K562 (cell line): ENCODE results near the gene PFDN2. TPM values are rescaled to one million over a fixed set of nuclear protein-coding genes. Genes with fewer than 3 reads are reported as not detected.
A peak's percentile ranks its signal among the peaks of the same experiment; 100 is the strongest.

Experiments used
- ASH1L ChIP-seq: fragments of 450-650 bp; IDR thresholded peaks from 2 replicates; pipeline ENCODE4 v1.6.1; 2018; ENCODE audit warnings: borderline replicate concordance, mild to moderate bottlenecking, low read depth; ENCODE audit not compliant: partially characterized antibody
- GTF2F1 ChIP-seq: IDR thresholded peaks from 2 replicates; pipeline ENCODE4 v1.6.1; 2011; ENCODE audit warnings: low read depth, low read length, improper control_type of control experiment
- HDAC1 ChIP-seq, 2 experiments: fragments of 450-650 bp; IDR thresholded peaks; 2 replicates each; pipeline ENCODE4 v1.6.1; 2016 to 2017; ENCODE audit warnings: inconsistent platforms in 1 of 2, mild to moderate bottlenecking in 1 of 2, moderate library complexity in 1 of 2
- HNRNPL ChIP-seq: fragments of 200-400 bp; formaldehyde crosslinking; IDR thresholded peaks from 2 replicates; pipeline ENCODE4 v1.6.1; 2017; ENCODE audit warnings: low read depth, mild to moderate bottlenecking, low read length
- RNF2 ChIP-seq: sonication (generic); IDR thresholded peaks from 2 replicates; pipeline ENCODE4 v1.6.1; 2016
- SLC30A9 ChIP-seq: fragments of 250-450 bp; sonication (Bioruptor Pico); IDR thresholded peaks from 2 replicates; pipeline ENCODE4 v1.8.0; 2022; ENCODE audit warnings: mild to moderate bottlenecking, moderate library complexity
- SMAD1 ChIP-seq: fragments of 150-350 bp; IDR thresholded peaks from 2 replicates; pipeline ENCODE4 v1.6.1; 2014; ENCODE audit warnings: low read length, low read depth; ENCODE audit not compliant: partially characterized antibody
- YBX1 ChIP-seq: fragments of 450-650 bp; IDR thresholded peaks from 2 replicates; pipeline ENCODE4 v1.7.1; 2016; ENCODE audit warnings: mild to moderate bottlenecking
- ZBTB7A ChIP-seq: IDR thresholded peaks from 2 replicates; pipeline ENCODE4 v1.6.1; 2011; ENCODE audit warnings: low read depth, mild to moderate bottlenecking, low read length, moderate library complexity, borderline replicate concordance; ENCODE audit not compliant: control insufficient read depth
- ZNF134 ChIP-seq: fragments of 250-450 bp; sonication (Bioruptor Pico); conservative IDR thresholded peaks from 2 replicates; pipeline ENCODE4 v1.4.0; 2020
- ZNF217 ChIP-seq: sonication (generic); formaldehyde crosslinking; IDR thresholded peaks from 2 replicates; pipeline ENCODE4 v1.8.0; 2022; ENCODE audit warnings: mild to moderate bottlenecking, missing genetic modification reagents
- ZNF24 ChIP-seq: fragments of 450-650 bp; IDR thresholded peaks from 2 replicates; pipeline ENCODE4 v1.6.1; 2016
- polyA plus RNA-seq, 8 experiments: library from polyadenylated mRNA; depleted of rRNA in 4 of 8; stranded (reverse) in 5 of 8; unstranded in 3 of 8; fragments of >200 nt; fragmentation: Nextera tagmentation in 2 of 8; fragmentation: Illumina TruSeq in 1 of 8; extraction: Ambion mirVana in 2 of 8; extraction: Trizol in 1 of 8; gene quantifications; 2 replicates each; pipeline versions ENCODE4 v1.2.1 to v1.2.3, GENCODE V29; 2011 to 2014; ENCODE audit warnings: inconsistent platforms in 1 of 8, missing spikeins in 1 of 8
- total RNA-seq, 7 experiments: library from RNA; depleted of rRNA in 6 of 7; stranded (reverse); fragments of >200 nt in 6 of 7; fragmentation: Illumina TruSeq in 2 of 7; extraction: Trizol in 2 of 7; gene quantifications; 2 replicates each; pipeline versions ENCODE4 v1.2.1 to v1.2.3, GENCODE V29; 2011 to 2021; ENCODE audit warnings: low replicate concordance in 1 of 7
- TF ChIP-seq, protein P1 (sequence below): fragments of 450-650 bp; IDR thresholded peaks from one replicate; pipeline ENCODE4 v1.6.1; 2018; ENCODE audit warnings: mild to moderate bottlenecking, moderate library complexity; ENCODE audit not compliant: partially characterized antibody
- TF ChIP-seq, protein P2 (sequence below), 2 experiments: IDR thresholded peaks; 2 replicates each; pipeline ENCODE4 v1.6.1; 2012; ENCODE audit warnings: improper control_type of control experiment in 2 of 2, low read depth in 2 of 2, low read length in 2 of 2, borderline replicate concordance in 1 of 2
- TF ChIP-seq, protein P3 (sequence below): fragments of 450-650 bp; IDR thresholded peaks from 2 replicates; pipeline ENCODE4 v1.6.1; 2018; ENCODE audit not compliant: partially characterized antibody
- TF ChIP-seq, protein P4 (sequence below): sonication (generic); formaldehyde crosslinking; IDR thresholded peaks from 2 replicates; pipeline ENCODE4 v1.8.0; 2023; ENCODE audit warnings: mild to moderate bottlenecking, missing genetic modification reagents

The PFDN2 gene
- total and polyA plus RNA-seq, 9 of the 15 experiments (the other 6 are each of a cell fraction or from before 2014, with no cell fraction given), result 50.2 to 361 (median 144) TPM

DNA sequence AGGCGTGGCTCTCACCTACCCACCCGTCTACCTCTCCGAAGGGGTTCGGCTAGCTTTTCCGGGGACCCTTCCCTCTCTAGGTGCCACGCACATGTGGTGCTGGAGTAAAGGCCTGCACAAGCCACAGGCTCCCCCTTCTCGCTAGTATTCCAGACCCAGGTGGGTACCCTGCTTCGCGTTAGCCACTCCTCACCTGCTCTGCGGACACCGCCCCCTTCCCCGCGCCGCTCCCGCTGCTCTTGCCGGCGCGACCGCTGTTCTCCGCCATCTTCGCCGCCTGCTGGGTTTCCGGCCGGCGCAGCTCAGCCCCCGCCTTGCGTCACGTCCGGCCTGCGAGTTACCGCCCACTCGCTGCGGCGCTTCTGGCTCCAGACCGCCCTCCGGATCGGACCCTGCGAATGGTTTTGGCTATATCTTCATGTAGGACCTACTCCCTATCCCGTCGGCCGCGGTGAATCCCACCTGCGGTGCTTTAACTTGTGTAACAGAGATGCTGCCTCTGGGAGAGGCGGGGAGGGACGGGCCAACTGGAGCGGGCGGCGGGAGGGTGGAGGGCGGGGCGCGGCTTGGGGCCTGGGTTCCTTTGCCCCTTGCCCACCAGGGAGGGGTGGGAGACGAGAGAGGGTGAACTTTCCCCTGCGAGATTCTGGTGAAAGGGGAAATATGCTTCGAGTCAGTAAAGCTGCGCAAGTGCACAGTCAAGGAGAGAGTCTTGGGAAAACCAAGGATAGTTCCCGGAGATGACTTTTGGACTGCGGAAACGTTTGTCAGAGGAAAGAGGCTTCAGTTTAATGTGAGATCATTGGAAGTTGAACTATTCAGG is at the start of gene PFDN2, which contains the start of gene NIT1 (continued):
- TF ChIP-seq SMAD1 (peak; percentile 73), SLC30A9 (CRISPR knock-in tag) (no peak), ZNF134 (CRISPR knock-in tag) (no peak), HNRNPL (no peak), ZNF217 (CRISPR knock-in tag) (no peak), ZBTB7A (peak; percentile 44; the same call in 1 of the 2 replicates), RNF2 (no peak; the same call in 1 of the 2 replicates), ZNF24 (no peak), GTF2F1 (peak; percentile 64; the same call in 1 of the 2 replicates), HDAC1 (IDR thresholded peaks at IDR 0.05) (peak in 1 of 2 experiments; percentile 95; a peak in 2 of 4 replicates), ASH1L (no peak), YBX1 (no peak)
- TF ChIP-seq, protein P1, sequence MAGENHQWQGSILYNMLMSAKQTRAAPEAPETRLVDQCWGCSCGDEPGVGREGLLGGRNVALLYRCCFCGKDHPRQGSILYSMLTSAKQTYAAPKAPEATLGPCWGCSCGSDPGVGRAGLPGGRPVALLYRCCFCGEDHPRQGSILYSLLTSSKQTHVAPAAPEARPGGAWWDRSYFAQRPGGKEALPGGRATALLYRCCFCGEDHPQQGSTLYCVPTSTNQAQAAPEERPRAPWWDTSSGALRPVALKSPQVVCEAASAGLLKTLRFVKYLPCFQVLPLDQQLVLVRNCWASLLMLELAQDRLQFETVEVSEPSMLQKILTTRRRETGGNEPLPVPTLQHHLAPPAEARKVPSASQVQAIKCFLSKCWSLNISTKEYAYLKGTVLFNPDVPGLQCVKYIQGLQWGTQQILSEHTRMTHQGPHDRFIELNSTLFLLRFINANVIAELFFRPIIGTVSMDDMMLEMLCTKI, result no peak
- TF ChIP-seq, protein P2, sequence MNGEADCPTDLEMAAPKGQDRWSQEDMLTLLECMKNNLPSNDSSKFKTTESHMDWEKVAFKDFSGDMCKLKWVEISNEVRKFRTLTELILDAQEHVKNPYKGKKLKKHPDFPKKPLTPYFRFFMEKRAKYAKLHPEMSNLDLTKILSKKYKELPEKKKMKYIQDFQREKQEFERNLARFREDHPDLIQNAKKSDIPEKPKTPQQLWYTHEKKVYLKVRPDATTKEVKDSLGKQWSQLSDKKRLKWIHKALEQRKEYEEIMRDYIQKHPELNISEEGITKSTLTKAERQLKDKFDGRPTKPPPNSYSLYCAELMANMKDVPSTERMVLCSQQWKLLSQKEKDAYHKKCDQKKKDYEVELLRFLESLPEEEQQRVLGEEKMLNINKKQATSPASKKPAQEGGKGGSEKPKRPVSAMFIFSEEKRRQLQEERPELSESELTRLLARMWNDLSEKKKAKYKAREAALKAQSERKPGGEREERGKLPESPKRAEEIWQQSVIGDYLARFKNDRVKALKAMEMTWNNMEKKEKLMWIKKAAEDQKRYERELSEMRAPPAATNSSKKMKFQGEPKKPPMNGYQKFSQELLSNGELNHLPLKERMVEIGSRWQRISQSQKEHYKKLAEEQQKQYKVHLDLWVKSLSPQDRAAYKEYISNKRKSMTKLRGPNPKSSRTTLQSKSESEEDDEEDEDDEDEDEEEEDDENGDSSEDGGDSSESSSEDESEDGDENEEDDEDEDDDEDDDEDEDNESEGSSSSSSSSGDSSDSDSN (IDR thresholded peaks at IDR 0.05; ENCODE audit: borderline replicate concordance in 1 of 2, low read depth in 2 of 2, low read length in 2 of 2), result 0 out of 4 replicates have a peak, but pooled peaks of 1 of the 2 experiments have one; percentile 24
- TF ChIP-seq, protein P3, sequence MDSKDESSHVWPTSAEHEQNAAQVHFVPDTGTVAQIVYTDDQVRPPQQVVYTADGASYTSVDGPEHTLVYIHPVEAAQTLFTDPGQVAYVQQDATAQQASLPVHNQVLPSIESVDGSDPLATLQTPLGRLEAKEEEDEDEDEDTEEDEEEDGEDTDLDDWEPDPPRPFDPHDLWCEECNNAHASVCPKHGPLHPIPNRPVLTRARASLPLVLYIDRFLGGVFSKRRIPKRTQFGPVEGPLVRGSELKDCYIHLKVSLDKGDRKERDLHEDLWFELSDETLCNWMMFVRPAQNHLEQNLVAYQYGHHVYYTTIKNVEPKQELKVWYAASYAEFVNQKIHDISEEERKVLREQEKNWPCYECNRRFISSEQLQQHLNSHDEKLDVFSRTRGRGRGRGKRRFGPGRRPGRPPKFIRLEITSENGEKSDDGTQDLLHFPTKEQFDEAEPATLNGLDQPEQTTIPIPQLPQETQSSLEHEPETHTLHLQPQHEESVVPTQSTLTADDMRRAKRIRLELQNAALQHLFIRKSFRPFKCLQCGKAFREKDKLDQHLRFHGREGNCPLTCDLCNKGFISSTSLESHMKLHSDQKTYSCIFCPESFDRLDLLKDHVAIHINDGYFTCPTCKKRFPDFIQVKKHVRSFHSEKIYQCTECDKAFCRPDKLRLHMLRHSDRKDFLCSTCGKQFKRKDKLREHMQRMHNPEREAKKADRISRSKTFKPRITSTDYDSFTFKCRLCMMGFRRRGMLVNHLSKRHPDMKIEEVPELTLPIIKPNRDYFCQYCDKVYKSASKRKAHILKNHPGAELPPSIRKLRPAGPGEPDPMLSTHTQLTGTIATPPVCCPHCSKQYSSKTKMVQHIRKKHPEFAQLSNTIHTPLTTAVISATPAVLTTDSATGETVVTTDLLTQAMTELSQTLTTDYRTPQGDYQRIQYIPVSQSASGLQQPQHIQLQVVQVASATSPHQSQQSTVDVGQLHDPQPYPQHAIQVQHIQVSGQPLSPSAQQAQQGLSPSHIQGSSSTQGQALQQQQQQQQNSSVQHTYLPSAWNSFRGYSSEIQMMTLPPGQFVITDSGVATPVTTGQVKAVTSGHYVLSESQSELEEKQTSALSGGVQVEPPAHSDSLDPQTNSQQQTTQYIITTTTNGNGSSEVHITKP, result peak; percentile 49
- TF ChIP-seq, protein P4, sequence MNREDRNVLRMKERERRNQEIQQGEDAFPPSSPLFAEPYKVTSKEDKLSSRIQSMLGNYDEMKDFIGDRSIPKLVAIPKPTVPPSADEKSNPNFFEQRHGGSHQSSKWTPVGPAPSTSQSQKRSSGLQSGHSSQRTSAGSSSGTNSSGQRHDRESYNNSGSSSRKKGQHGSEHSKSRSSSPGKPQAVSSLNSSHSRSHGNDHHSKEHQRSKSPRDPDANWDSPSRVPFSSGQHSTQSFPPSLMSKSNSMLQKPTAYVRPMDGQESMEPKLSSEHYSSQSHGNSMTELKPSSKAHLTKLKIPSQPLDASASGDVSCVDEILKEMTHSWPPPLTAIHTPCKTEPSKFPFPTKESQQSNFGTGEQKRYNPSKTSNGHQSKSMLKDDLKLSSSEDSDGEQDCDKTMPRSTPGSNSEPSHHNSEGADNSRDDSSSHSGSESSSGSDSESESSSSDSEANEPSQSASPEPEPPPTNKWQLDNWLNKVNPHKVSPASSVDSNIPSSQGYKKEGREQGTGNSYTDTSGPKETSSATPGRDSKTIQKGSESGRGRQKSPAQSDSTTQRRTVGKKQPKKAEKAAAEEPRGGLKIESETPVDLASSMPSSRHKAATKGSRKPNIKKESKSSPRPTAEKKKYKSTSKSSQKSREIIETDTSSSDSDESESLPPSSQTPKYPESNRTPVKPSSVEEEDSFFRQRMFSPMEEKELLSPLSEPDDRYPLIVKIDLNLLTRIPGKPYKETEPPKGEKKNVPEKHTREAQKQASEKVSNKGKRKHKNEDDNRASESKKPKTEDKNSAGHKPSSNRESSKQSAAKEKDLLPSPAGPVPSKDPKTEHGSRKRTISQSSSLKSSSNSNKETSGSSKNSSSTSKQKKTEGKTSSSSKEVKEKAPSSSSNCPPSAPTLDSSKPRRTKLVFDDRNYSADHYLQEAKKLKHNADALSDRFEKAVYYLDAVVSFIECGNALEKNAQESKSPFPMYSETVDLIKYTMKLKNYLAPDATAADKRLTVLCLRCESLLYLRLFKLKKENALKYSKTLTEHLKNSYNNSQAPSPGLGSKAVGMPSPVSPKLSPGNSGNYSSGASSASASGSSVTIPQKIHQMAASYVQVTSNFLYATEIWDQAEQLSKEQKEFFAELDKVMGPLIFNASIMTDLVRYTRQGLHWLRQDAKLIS (CRISPR knock-in tag), result peak; percentile 95
